HG03280 (cell line): ENCODE measurements around the gene SYT5.

ENCODE experiments used
- ATAC-seq: cut with Tn5 transposase; IDR thresholded peaks from one replicate; pipeline ENCODE4 v1.9.1; 2021; ENCODE audit warnings: mild to moderate bottlenecking, moderate library complexity; ENCODE audit not compliant: unreplicated experiment

The SYT5 gene

DNA sequence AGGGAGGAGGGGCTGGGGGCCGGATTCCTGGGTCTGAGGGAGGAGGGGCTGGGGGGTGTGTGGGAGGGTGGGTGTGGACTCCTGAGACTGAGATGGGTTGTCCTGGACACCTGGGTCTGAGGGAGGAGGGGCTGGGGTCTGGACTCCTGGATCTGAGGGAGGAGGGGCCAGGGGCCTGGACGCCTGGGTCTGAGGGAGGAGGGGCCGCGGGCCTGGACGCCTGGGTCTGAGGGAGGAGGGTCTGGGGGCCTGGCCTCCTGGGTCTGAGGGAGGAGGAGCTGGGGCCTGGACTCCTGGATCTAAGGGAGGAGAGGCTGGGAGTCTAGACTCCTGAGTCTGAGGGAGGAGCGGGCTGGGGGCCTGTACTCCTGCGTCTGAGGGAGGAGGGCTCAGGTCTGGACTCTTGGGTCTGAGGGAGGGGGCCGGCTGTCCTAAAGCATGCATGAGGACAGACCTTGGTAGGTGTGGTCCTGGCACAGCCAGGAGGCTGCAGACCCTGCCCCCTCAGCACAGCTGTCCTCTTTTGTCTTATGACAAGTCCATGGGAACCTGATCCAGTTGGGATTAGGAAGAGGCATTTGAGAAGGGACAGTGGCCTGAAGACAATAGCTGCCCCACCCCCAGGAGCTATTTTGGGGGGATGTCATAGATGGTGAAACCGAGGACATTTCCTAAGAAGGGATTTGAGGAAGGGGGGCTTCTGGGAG lies 32.4 kb downstream of the SYT5 start:
- ATAC-seq, result no peak

DNA sequence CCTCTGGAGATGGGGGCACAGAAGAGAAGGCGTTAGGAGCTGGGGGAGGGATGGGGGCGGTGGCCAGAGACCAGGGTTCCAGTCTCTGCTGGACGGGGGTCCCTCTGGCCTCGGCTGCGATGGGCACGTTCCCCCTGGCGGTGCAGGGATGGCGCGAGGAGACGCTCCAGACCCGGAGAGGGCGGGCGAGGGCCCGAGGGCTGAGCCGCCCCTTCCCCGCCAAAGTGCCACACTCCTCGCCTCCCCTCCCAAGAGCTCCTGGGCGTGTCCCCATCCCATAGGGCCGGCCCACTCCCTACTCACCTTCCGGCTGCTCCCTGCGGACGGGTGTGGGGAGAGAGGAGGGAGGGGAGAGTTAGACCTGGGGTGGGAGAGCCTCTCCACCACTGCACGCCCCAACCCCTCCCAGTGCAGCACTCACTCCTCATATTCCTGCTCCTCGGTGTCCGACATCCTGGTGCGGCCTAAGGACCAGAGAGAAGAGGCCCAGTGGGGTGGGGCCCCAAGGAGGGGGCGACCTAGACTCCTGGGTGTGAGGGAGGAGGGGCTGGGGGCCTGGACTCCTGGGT lies 33.3 kb downstream of the SYT5 start:
- no peak for ATAC-seq

DNA sequence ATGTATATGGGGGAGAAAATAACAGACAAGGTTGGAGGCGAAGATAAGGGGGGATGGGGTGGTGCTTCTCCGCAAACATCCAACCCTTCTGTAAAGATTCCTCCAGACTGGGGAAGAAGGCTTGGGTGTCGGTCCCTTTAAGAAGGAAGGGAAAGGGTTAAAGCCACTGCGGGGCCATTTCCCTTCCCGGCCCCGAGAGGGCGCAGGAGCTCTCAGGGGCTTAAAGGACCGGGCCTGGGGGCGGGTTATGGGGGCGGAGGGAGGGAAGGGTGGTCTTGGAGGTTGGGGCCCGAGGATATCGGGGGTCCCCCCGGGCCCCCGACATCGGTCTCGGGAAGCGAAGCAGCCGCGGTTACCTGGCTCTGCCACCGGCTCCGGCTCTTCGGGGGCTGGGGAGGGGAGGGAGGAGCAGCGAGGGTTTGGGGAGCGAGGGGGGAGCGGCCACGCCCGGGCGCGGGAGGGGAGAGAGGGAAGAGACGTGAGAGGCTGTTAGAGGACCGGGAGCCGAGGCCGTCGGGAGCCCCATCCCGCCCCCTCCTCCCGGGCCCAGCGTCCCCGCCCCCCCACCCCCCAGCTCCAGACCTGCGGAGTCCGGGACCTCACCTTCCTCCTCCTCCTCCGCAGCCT lies 33.9 kb downstream of the SYT5 start:
- ATAC-seq, result no peak

DNA sequence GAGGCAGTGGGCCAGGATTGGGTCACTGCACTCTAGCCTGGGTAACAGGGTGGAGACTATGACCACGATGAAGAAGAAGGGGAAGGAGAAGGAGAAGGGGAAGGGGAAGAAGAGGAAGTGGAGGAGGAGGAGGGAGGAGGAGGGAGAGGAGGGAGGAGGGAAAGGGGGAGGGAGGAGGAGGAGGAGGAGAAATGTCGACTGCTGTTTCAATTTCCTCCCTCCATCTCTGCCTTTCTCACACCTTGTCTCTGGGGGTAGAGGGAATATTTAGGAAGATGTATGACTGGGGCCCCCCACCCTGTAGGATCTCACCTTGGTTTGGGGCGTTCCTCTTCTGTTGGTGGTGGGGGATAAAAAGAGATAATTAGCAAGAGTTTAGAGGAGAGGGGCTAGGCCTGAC lies 34.9 kb downstream of the SYT5 start:
- ATAC-seq, result no peak

DNA sequence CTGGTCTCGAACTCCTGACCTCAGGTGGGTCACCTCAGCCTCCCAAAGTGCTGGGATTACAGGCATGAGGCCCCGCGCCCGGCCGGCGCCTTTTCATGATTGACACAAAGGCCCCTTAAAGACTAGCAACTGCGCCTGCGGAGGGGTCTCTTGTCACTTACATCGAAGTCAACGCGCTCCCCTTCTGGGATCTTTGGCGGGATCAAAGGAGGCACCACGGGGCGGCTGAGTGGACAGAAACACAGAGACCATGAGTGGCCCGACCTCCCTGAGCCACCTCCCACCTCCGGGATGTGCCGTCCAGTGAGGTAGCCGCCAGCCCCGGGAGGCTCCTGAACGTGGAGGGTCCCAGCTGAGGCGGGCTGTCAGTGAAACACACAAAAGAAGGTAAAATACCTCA lies 38.4 kb downstream of the SYT5 start:
- ATAC-seq, result no peak

DNA sequence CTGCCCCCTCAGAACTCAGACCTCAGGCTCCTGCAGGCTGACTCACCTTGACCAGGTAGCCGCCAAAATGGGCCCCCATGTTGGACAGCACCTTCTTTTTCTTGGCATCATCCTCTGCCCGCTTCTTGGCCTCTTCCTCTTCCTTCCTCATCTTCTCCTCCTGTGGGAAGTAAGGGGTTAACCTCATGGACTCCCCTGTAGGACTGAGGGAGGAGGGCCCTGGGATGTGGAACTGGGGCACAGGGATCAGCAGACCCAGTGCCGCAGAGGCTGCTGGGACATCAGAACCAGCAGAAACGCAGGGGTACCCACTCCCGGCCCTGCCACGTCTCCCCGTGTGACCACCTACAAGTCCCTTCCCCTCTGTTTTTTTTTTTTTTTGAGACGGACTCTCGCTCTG lies 42.2 kb downstream of the SYT5 start:
- no peak for ATAC-seq

DNA sequence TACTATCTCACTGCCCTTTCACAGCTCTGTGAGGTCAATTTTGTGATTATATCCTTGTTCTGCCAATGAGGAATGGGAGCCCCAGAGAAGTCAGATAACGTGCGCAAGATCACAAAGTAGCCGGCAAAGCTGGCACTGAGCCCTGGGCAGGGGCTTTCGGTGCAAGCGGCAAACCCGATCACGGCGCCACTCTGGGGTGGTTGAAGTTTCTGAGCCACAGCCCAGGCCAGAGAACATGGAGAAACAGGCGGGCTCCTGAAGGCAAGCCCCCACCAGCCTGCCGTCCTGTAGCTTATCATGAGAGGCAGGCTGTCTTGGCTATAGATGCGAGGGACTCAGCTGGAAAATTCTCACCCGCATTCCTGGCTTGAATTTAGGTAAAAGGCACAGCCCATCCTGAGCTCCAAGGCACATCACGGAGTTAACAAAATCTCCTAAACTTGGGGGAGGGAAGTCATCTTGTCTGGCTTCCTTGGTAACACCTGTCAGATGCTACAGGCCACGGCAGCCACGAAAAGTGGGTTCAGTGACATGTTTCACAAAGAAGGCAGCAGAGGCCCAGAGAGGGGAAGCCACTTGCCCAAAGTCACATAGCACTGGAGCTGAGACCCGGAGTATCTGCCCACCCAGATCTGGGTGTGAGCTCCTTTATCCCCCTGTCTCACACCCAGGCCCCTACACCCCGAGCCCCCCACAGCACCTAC lies 43.5 kb downstream of the SYT5 start:
- ATAC-seq, result no peak

DNA sequence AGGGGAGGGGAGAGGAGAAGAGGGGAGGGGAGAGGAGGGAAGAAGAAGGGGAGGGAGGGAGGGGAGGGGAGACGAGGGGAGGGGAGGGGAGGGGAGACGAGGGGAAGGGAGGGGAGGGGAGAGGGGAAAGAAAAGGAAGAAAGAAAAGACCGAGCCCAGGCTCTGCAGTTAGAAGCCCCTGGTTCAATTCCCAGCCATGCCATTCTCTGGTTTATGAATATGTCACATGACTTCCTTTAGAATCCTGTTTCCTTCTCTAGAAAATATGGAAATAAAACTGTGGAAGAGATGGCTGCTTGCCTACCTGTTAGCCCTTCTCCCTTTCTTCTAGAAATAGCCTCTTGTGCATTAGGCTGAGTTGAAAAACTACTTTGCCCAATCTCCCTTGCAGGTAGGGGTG lies 45.4 kb downstream of the SYT5 start:
- ATAC-seq, result no peak

DNA sequence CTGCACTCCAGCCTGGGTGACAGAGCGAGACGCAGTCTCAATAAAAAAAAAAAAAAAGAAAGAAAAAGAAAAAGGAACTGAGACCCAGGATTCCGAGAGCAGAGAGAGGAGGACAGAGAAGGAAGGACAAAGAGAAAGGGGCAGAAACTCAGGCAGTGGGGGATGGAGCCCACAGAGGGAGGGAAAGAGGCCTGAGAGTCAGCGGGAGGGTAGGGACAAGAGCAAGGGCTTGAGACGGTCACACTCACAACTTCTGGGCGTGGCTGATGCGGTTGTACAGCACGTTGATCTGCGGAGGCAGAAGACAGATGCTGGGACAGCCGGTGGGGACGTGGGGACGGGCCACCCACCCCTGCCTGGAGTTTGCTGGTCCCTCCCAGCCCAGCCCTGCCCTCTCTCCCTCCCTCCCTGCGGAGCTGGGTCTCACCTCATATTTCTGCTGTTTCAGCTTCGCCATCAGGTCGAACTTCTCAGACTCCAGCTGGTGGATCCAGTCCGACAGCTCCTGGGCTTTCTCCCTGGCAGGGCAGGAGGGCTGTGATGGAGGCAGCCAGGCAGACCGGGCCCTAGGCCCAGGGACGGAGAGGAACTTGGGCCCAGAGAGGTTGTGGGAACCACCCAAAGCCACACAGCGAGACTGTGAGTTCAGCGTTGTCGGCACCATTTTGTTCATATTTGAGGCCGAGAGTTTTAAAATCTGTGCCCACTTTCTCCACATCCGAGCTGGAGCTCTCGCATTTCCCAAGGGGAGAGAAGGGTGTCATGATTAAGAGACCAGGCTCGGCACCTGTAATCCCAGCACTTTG lies 46.2 kb downstream of the SYT5 start:
- no peak for ATAC-seq

DNA sequence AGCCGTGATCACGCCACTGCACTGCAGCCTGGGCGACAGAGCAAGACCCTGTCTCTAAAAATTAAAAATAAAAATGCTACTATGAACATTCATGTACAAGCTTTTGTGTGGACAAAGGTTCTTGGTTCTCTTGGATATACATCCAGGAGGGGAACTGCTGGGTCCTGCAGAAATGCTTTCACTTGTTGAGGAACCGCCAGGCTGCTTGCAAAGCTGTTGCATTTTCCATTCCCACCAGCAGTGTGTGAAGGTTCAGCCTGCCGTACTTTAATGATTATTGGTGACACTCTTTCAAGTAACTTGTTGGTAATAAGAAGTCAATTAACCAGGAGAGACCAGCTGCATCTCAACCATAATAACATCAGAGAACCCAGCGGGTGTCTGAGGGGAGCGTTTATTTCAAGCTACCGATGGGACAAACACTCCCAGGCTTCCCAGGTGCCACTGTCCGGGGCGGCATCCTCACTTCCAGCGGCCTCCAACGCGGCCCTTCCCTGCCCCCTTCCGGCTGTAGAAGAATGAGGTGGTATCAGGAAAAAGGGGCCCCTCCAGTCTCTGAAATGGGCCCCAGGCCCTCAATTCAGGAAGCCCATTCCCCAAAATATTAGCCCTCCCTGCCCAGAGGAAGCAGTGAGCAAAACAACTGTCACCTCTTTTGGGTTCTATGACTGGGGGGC lies 47.5 kb downstream of the SYT5 start:
- no peak for ATAC-seq

DNA sequence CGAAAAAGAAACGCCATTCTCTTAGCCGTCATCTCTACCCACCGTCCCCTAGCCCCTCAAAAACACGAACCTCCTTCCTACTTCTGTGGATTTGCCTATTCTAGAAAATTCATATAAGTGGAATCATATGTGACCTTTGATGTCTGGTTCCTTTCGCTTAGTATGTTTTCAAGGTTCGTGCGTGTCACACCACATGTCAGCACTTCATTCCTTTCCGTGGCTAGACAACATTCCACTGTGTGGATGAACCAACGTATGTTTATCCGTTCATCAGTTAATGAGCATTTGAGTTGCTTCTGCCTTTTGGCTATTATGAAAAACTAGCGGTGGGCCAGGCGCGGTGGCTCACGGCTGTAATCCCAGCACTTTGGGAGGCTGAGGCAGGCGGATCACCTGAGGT lies 48.7 kb downstream of the SYT5 start:
- no peak for ATAC-seq
